ENCODE data around the gene PRR23E. TPM values are rescaled to one million over a fixed set of nuclear protein-coding genes. Genes with fewer than 3 reads are reported as not detected.

The PRR23E gene
- total RNA-seq, 1 donor: not detected

GRCh38 chr3:127193341-127193740 lies 410 bp downstream of the PRR23E start:
- DNase-seq (ENCODE audit: low read depth): no peak
- H3K4me3 ChIP-seq (ENCODE audit: low read depth, low read length): no peak overlapping the region
- TF ChIP-seq, protein P1, sequence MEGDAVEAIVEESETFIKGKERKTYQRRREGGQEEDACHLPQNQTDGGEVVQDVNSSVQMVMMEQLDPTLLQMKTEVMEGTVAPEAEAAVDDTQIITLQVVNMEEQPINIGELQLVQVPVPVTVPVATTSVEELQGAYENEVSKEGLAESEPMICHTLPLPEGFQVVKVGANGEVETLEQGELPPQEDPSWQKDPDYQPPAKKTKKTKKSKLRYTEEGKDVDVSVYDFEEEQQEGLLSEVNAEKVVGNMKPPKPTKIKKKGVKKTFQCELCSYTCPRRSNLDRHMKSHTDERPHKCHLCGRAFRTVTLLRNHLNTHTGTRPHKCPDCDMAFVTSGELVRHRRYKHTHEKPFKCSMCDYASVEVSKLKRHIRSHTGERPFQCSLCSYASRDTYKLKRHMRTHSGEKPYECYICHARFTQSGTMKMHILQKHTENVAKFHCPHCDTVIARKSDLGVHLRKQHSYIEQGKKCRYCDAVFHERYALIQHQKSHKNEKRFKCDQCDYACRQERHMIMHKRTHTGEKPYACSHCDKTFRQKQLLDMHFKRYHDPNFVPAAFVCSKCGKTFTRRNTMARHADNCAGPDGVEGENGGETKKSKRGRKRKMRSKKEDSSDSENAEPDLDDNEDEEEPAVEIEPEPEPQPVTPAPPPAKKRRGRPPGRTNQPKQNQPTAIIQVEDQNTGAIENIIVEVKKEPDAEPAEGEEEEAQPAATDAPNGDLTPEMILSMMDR (IDR thresholded peaks at IDR 0.05; ENCODE audit: insufficient read depth, low read depth, low read length): no peak

DNA sequence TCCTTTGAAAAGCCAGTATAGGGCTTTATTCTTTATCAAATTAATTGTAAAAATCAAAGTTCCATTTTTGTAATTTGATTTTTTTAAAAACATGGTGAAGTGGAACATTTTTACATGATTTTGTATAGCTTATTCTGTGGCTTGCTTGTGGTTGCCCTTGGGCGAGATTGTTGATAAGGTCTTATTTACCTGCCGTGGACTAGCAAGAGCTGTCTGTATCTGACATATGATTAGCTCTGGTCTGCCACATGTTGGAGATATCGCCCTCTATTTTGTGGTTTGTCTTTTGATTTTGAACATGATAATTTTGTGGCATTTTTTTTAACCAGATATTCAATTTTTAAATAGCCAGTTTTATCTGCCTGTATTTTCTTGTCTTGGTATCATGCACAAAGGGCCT lies 844 bp downstream of the PRR23E start:
- no peak overlapping the region for H3K4me3 ChIP-seq (ENCODE audit: low read depth, low read length)
- no peak for DNase-seq (ENCODE audit: low read depth)
- TF ChIP-seq, protein P1 (IDR thresholded peaks at IDR 0.05; ENCODE audit: insufficient read depth, low read depth, low read length): no peak

DNA sequence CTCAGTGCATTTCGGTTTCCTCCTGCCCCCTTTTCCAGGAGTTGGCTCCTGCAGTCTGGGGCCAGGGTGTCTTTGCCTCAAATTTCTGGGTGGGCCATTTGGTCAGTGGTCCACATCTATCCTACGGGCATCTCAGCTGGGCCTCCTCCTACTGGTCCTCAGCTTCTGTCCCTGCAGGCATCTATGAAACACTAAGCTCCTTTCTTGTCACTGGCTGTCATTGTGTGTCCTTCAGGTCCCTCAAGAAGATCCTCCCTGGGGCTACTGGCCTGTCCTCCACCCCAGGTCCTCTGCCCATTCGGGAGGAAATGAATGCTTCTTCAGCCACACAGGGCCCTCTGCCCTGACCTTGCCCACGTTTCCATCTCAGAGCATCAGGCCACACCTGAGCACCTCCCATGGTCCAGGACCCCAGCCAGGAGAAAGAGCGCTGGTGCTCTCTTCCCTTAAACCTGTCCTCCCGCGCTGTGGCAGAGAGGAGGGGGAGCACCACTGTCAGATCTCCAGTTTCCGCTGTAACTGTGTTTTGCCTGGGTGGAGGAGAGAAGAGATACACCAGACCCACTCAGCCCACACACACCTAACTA lies 1.8 kb downstream of the PRR23E start:
- TF ChIP-seq, protein P1 (IDR thresholded peaks at IDR 0.05; ENCODE audit: insufficient read depth, low read depth, low read length): no peak
- H3K4me3 ChIP-seq (ENCODE audit: low read depth, low read length): no peak overlapping the region
- no peak for DNase-seq (ENCODE audit: low read depth)

- no peak for DNase-seq (ENCODE audit: low read depth)
- no peak overlapping the region for H3K4me3 ChIP-seq (ENCODE audit: low read depth, low read length)
- TF ChIP-seq, protein P1 (IDR thresholded peaks at IDR 0.05; ENCODE audit: insufficient read depth, low read depth, low read length): no peak
Measured at GRCh38 chr3:127195417-127195816, 2.5 kb downstream of the PRR23E start.

DNA sequence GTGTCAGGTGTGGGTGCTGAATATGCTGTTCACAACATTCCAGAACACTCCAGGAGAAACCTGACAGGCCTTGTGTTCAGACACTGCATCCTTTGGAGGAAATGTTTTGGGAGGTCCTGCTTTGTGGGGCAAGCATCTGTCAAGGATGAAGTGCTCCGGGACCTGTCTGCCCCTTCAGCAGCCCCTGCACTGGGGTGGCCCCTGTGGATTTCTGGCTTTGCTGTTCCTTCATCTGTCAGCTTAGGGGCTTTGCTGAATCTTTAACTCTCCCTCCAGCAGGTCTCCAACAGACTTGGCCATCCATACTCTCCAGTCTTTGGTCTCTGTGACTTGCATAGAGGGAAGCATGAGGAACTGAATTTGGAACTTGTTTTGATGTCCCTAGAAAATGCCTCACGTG lies 3.1 kb downstream of the PRR23E start:
- TF ChIP-seq, protein P1 (IDR thresholded peaks at IDR 0.05; ENCODE audit: insufficient read depth, low read depth, low read length): no peak
- DNase-seq (ENCODE audit: low read depth): no peak
- H3K4me3 ChIP-seq (ENCODE audit: low read depth, low read length): no peak overlapping the region

GRCh38 chr3:127196466-127197299 lies 3.8 kb downstream of the PRR23E start:
- TF ChIP-seq, protein P1 (IDR thresholded peaks at IDR 0.05; ENCODE audit: insufficient read depth, low read depth, low read length): no peak
- no peak overlapping the region for H3K4me3 ChIP-seq (ENCODE audit: low read depth, low read length)
- no peak for DNase-seq (ENCODE audit: low read depth)

Measured in fibroblast of villous mesenchyme (primary cell).